HG02623 (cell line): ENCODE data around the gene ADIPOR2.
"Not testable (repeated sequence)": the region's sequence is repeated elsewhere in the genome, so short reads cannot be mapped to it uniquely, and the experiment has no call there.

Experiments
- ATAC-seq: cut with Tn5 transposase; IDR thresholded peaks from one replicate; pipeline ENCODE4 v1.9.1; 2021; ENCODE audit warnings: moderate library complexity; ENCODE audit not compliant: unreplicated experiment

The ADIPOR2 gene

GRCh38 chr12:1810201-1810930 is 119.5 kb downstream of the ADIPOR2 start:
- no peak for ATAC-seq

DNA sequence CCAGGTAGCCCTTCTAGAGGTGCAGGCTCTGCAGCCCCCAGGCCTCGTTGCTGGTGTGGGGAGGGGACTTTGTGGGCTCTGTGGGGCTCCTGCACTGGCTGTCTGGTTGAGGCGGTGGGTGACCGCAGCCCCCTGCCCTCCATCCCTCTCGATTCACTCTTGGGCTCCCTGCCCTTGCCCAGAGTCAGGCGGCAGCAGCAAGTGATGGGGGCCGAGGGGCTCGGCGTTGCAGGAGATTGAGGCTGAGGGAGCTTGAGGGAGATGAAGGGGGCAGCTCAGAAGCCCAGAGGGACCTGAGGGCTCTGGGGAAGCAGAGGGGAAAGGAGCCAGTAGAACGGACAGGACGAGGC is 120.0 kb downstream of the ADIPOR2 start:
- no peak for ATAC-seq

DNA sequence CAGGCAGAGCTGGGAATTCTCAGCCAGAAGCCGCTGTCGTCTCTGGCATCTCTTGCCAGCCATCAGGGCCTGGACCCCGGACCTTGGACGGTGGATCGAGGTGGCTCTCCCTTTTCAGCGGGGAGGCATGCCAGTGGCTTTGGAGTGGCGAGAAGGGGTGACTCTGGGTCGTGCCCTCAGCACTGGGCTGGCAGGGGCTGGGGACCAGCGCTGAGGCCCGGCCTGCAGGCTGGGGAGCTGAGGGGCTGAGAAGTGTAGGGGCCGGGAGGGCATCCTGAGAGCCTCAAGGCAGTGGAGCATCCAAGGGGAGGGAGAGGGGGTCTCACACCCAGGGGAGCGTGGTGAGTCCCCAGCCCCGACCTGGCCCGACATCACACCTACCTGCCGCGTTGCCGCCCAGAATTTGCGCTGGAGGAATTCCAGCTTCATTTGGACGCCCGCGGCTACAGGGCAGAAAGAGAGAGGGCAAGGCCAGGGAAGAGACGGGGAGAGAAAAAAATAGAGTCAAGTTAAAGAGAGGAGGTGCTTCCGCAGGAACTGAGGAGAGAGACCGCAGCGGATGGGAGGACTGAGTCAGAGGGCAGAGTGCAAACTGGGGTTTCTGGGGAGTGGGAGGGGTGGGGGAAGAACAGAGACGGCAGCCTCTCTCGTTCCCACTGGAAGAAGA is 120.5 kb downstream of the ADIPOR2 start:
- ATAC-seq: no peak

GRCh38 chr12:1811948-1812291 is 121.0 kb downstream of the ADIPOR2 start:
- no peak for ATAC-seq

DNA sequence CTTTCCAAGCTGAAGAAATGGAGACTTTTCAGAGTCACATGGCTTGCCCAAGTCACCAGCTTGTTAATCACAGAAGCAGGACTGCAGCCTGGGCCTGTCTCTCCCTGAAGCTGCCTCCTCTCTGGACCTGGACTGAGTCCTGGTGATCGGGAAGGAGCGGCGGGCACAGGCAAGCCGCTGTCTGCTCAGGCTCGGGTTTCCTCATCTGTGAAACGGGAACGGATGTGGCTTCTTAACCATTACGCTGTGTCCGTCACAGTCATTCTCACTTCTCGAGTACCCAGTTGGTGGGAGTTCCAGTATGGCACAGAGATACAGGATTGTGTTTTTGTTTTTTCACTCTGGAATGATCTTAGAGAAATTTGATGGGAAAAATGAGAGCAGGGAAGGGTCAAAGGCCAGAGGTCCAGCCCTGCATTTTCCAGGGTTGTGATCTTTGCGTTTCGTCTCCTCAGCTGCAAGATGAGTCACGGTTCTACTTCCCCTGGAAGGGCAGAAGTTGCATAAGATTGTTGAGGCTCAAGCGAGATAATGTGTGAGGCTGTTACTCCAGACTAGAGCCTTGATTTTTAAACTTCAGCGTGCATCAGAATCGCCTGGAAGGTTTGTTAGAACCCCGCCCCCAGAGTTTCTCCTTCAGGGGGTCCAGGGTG is 121.9 kb downstream of the ADIPOR2 start:
- ATAC-seq: no peak

DNA sequence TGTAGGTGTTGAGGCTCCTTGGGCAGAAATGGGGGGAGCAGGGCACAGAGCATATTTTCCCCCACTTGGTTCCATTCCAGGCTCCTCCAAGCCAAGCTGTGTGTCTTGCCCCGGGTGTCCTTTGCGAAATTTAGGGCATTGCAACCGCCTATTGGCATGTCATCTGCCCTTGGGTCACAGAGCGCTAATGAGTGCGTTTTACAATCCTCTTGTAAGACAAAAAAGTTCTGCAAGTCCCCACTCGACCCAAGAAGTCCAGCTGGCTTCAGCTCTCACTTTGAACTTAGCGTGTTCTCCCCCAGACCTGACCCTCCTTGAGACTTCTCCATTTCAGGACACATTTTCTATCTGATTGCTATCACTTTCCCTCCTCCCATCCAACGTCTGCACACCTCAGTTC is 123.4 kb downstream of the ADIPOR2 start:
- ATAC-seq: no peak

DNA sequence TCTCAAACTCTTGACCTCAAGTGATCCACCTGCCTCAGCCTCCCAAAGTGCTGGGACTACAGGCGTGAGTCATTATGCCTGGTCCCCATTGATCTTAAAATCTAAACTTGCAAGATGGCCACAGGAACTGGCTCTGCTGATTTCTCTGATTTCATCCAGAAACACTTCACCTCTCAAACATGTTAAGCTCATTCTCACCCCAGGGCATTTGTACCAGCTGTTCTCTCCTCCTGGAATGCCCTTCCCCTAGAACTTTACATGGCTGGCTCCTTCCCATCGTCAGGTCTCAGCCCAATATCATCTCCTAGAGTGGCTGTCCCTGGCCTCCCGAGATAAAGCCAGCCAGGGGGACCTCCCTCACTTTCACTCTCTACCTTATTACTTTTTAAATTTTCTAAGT is 124.2 kb downstream of the ADIPOR2 start:
- ATAC-seq: no peak

DNA sequence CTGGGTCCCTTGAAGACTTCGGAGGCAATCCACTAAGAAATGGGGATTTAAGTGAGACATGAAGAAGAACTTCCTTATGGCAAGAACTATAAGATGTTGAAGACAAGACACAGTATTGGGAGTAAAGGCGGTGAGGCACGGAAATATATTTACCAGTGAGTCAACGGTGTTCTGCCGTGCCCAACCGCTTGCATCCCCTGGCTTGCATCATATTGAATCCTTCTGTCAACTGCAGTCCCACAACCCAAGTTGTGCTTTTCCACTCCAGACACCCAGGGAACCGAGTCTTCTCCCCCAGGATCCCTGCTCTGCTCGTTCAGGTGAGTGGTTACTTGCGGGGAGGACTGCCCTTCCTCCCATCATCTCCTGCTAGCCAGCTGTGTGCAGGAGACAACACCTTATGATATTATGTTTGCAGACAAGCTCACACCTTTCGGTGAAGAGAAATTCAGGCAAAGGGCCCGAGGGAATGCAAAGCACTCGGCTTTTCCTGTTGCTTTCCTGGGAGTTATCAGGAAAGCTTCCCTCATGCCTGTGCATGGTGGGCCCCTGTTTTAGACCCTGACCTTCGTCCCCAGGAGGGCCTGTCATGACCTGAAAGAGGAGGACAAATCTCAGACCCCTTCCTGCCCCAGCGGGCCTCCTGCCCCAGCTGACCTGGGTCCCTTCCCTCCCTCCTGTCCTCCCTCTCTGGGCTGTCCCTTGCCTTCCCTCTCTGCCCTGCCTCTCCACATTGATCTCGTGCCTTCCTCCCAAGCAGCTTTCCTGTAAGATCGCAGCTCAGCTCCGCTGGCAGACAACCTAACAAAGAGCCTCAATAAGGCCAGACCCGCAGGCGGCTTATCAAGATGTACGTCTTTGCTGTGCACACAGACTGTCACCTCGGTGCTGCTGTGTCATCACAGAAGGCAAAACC is 125.2 kb downstream of the ADIPOR2 start:
- no peak for ATAC-seq

DNA sequence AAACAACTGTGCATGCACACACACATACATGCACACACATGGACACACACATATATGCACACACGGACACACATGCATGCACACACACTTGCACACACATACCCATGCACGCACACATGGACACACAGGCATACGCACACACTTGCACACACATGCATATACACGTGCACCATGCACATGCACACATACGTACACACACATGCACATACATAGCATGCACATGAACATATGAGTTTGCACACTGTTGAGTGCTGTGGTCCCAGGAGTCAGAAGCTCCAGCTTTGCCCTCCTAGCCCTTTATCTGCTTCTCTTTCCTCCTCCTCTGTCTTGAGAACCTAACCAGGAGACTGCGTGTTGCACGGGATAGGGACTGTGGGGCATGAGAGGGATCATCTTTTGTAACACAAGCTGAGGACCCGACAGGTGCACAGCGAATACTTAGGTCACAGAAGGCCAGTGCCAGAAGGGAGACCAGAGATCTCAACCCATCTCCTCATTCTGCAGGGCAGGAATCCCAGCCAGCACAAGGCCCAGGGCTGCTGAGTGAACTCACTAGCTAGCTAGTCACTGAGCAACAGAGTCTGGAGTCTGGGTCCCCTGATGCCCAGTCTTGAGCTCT is 126.0 kb downstream of the ADIPOR2 start:
- no peak for ATAC-seq

DNA sequence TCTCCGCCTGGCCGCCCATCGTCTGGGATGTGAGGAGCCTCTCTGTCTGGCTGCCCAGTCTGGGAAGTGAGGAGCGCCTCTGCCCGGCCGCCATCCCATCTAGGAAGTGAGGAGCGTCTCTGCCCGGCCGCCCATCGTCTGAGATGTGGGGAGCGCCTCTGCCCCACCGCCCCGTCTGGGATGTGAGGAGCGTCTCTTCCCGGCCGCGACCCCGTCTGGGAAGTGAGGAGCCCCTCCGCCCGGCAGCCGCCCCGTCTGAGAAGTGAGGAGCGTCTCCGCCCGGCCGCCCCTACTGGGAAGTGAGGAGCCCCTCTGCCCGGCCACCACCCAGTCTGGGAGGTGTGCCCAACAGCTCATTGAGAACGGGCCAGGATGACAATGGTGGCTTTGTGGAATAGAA is 127.1 kb downstream of the ADIPOR2 start:
- not testable (repeated sequence) for ATAC-seq

DNA sequence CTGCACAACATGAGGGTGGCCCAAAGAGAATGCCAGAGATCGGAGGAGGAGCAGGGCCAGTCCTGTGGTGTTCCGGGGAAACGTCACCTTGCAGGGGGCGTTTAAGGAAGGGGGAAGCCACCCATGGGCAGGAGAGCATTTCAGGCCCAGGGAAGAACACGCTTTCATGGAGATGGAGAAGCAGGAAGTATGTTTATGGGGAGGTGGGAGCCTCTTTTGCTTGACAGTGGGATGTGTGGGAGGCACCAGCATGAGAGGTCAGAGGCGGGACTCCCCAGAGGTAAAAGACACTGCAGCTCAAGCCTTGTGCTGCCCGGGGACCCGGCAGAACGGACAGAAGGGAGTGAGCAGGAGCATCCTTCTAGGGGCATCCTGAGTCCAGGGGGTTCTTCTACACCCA is 128.2 kb downstream of the ADIPOR2 start:
- no peak for ATAC-seq

DNA sequence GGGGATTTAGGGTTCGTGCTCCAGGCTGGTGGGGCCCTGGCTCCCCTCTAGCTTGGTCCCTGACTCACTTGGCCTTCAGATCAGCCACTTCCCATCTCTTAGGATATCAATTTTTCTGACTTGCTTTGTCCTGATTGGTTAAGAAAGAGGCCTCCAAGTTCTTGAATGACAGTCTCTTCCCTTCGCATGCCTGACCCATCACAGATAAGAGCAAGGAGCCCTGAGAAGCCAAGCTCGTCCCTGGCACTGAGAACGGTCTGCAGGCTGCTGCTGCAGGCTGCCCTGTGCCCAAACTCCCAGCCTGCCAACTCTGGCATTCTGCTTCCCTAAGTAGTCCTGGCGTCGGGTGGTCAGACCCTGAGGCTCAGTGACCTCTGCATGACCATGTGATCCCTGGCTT is 128.7 kb downstream of the ADIPOR2 start:
- no peak for ATAC-seq

- no peak for ATAC-seq
These were observed 129.5 kb downstream of the ADIPOR2 start, which contains the start of gene LRTM2 for GRCh38 chr12:1820191-1820895. TSS of gene LRTM2 (plus strand) at chr12:1820565. CDS start at chr12:1828149, 7,584 bp downstream.

DNA sequence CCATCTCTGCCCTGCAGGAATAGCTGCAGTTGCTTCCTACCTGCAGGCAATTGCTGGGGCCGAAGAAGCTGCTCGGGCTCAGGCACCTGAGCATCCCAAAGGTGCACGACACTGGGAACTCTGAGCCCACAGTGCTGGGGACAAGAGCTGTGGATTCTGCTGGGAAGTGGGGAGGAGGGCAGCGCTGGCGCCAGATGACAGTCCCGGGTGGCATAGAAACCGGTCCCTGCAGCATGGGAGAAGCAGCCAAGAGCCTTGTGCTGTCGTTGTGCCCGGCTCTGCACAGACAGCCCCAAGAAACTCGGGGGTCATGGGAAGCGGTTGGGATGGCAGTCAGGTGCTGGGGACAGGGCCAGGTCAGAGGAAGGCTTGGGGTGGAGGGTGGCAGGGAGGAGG is 130.0 kb downstream of the ADIPOR2 start:
- ATAC-seq: no peak

DNA sequence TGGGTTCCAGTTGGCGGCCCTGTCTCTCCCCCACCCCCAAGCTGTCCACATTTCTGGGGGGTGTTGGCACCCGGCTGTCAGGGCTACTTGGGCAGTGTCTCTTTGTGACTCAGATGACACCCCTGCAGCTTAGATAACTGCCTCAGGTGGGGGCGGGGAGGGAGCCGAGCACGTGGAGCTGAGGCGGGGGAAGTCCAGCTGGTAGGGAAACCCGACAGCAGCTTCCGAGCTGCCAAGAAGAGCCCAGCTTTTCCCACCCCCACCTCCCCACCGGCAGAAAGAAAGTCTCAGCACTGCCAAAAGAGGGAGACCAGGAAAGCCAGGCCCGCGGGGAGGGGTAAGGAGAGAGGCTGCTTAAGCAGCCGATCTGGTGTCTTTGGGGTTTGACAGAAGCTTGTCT is 130.9 kb downstream of the ADIPOR2 start:
- ATAC-seq: no peak

- ATAC-seq: no peak
These were observed 131.8 kb downstream of the ADIPOR2 start for GRCh38 chr12:1822699-1823098.

GRCh38 chr12:1823237-1823636 is 132.4 kb downstream of the ADIPOR2 start:
- ATAC-seq: no peak

DNA sequence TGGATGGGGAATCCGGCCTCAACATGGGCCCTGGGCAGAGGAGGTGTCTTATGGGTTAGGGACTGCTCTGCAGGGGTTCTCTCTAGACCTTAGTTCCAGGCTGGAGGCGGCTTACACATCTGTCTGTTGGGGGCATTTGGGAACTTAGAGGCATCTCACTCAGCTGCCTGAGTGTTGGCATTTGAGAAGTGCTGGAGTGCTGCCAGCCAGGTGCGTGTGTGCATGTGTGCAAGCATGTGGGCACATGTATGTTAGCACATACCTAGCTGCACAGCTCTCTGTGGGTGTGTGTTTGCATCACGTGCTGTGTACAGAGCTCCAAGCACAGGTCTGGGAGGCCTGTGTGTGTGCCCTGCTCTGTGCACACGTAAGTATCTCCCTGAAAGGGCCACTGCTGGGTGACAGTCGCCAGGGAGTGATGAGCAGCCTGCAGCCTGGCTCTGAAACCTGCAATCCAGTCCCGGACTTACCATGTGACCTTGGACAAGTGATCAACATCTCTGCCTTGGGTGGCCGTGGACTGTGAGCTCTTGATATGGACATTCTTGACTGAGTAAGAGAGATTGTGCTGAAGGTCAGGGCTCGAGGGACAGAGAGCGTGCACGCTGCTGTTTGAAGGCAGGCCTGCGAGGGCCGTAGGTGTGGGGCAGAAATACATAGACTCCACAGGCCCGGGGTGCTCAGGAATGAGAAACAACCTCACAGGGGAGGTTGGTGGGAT is 134.7 kb downstream of the ADIPOR2 start:
- no peak for ATAC-seq

DNA sequence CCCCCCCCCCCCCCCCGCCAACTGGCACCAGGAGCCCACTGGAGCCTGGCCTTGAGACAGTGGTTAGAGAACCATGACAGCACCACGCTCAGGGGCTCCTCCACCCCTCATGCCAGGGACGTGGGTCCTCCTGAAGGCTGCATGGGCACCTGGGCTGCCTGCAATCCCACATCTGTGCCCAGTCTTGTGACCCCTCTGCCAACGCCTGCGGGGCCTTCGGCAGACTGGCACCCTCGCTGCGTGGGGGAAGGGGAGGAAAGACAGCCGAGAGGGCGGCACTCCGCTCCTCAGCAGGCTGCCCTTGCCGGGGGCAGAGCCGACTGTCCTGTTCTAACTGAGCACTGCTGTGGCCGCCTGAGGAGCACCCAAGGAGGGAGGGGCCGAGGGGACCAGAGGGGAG is 135.5 kb downstream of the ADIPOR2 start:
- ATAC-seq: no peak
